Keratinocyte (primary cell): ENCODE results near the gene LRTM1. TPM values are rescaled to one million over a fixed set of nuclear protein-coding genes. Genes with fewer than 3 reads are reported as not detected.

Source experiments
- DNase-seq: peaks from one replicate; pipeline ENCODE4 v3.0.0-alpha.2; 2011; ENCODE audit warnings: low read depth, missing footprints, low spot score
- FAIRE-seq: peaks from 2 replicates; lab custom pipeline; 2011; peaks lifted over from hg19 to GRCh38; lab: Jason Lieb, UNC
- H2AFZ ChIP-seq: 2 replicates; pipeline ENCODE4 v1.6.0; 2012; ENCODE audit warnings: low read length, control low read depth, inconsistent platforms; ENCODE audit not compliant: control insufficient read depth
- H3K27ac ChIP-seq: 2 replicates; pipeline ENCODE4 v1.5.1; 2011; ENCODE audit warnings: low read length; ENCODE audit not compliant: control insufficient read depth, insufficient read depth
- H3K27me3 ChIP-seq: 3 replicates; pipeline ENCODE4 v1.6.0; 2011; ENCODE audit warnings: low read length; ENCODE audit not compliant: control insufficient read depth, insufficient read depth; ENCODE audit errors: extremely low read depth
- H3K36me3 ChIP-seq, 2 experiments: 2 replicates in 1 of 2; 3 replicates in 1 of 2; pipeline ENCODE4 v1.5.1; 2011; ENCODE audit warnings: low read length in 2 of 2, mild to moderate bottlenecking in 1 of 2; ENCODE audit not compliant: control insufficient read depth in 2 of 2, insufficient read depth in 2 of 2; ENCODE audit errors: extremely low read depth in 1 of 2
- H3K4me1 ChIP-seq: 3 replicates; pipeline ENCODE4 v1.5.1; 2011; ENCODE audit warnings: low read length; ENCODE audit not compliant: control insufficient read depth, insufficient read depth; ENCODE audit errors: extremely low read depth
- H3K4me2 ChIP-seq: 3 replicates; pipeline ENCODE4 v1.6.0; 2011; ENCODE audit warnings: low read depth, low read length; ENCODE audit not compliant: control insufficient read depth, insufficient read depth; ENCODE audit errors: extremely low read depth
- H3K4me3 ChIP-seq, 3 experiments: fragments of 200-600 bp in 1 of 3; sonication (generic) in 1 of 3; 2 replicates in 2 of 3; 3 replicates in 1 of 3; pipeline ENCODE4 v1.5.1; 2011 to 2016; ENCODE audit warnings: low read length in 3 of 3, mild to moderate bottlenecking in 3 of 3, control low read depth in 2 of 3, inconsistent platforms in 1 of 3, low read depth in 1 of 3, mixed read lengths in 1 of 3, mixed run types in 1 of 3, moderate library complexity in 1 of 3; ENCODE audit not compliant: control insufficient read depth in 2 of 3, insufficient read depth in 2 of 3; ENCODE audit errors: extremely low read depth in 1 of 3
- H3K79me2 ChIP-seq: 2 replicates; pipeline ENCODE4 v1.6.0; 2012; ENCODE audit warnings: low read length; ENCODE audit not compliant: control insufficient read depth, insufficient read depth
- H3K9ac ChIP-seq: 3 replicates; pipeline ENCODE4 v1.6.0; 2011; ENCODE audit warnings: low read length; ENCODE audit not compliant: control insufficient read depth, insufficient read depth; ENCODE audit errors: extremely low read depth
- H3K9me1 ChIP-seq: 3 replicates; pipeline ENCODE4 v1.6.0; 2011; ENCODE audit warnings: low read length; ENCODE audit not compliant: control insufficient read depth, insufficient read depth; ENCODE audit errors: extremely low read depth
- H3K9me3 ChIP-seq: 2 replicates; pipeline ENCODE4 v1.5.1; 2012; ENCODE audit warnings: low read depth, low read length; ENCODE audit not compliant: control insufficient read depth
- H4K20me1 ChIP-seq: 3 replicates; pipeline ENCODE4 v1.6.0; 2011; ENCODE audit warnings: low read length; ENCODE audit not compliant: control insufficient read depth, insufficient read depth; ENCODE audit errors: extremely low read depth
- CTCF ChIP-seq, 3 experiments: IDR thresholded peaks in 1 of 3; conservative IDR thresholded peaks in 1 of 3; optimal IDR thresholded peaks in 1 of 3; 2 replicates in 2 of 3; 3 replicates in 1 of 3; pipeline versions ENCODE3 to v1.5.1; 2011; ENCODE audit warnings: low read length in 3 of 3, mild to moderate bottlenecking in 3 of 3, moderate library complexity in 2 of 3, control low read depth in 1 of 3, inconsistent platforms in 1 of 3; ENCODE audit not compliant: insufficient read depth in 2 of 3; ENCODE audit errors: extremely low read depth in 1 of 3
- EZH2 ChIP-seq: IDR thresholded peaks from one replicate; pipeline ENCODE4 v1.6.1; 2012; ENCODE audit warnings: inconsistent platforms, mild to moderate bottlenecking, low read length, moderate library complexity
- dilution Hi-C: fragments of 300-500 bp; cut with MboI; formaldehyde crosslinking; loops from one replicate; pipeline ENCODE4 v1.7.0; 2020; ENCODE audit warnings: low sequenced_read_pairs; ENCODE audit not compliant: extremely low pct_ligation_motif_present
- polyA plus RNA-seq, 5 experiments: library from polyadenylated mRNA; depleted of rRNA in 3 of 5; stranded (reverse) in 3 of 5; stranded (forward) in 1 of 5; unstranded in 1 of 5; fragments of >200 nt; gene quantifications; 1 replicate in 1 of 5; 2 replicates in 3 of 5; 3 replicates in 1 of 5; pipeline versions ENCODE4 v1.2.1 to v1.2.3, GENCODE V29; 2011 to 2012; ENCODE audit warnings: missing spikeins in 2 of 5, low read depth in 1 of 5, low replicate concordance in 1 of 5

The LRTM1 gene
- polyA plus RNA-seq, 1 donor (not counting 4 experiments of a cell fraction or from before 2014, with no cell fraction given), result not detected

GRCh38 chr3:54914180-54914579 lies 13.7 kb downstream of the LRTM1 start:
- dilution Hi-C loops, result no loop called here
- TF ChIP-seq CTCF (optimal IDR thresholded peaks at IDR 0.05 in 1 of 3, IDR thresholded peaks at IDR 0.05 in 1 of 3, conservative IDR thresholded peaks at IDR 0.05 in 1 of 3; ENCODE audit: extremely low read depth in 1 of 3, insufficient read depth in 2 of 3, low read length in 3 of 3), result no peak
- FAIRE-seq, result no peak

GRCh38 chr3:54909191-54909590 lies 18.7 kb downstream of the LRTM1 start:
- Histone ChIP-seq H3K27ac (no peak overlapping the region), H3K4me2 (no peak overlapping the region), H3K4me1 (no peaks in the 10 kb centered on the region), H2AFZ (no peak overlapping the region), H3K9me1 (no peaks in the 10 kb centered on the region), H3K9me3 (no peaks in the 10 kb centered on the region), H3K4me3 (no peak overlapping the region), H4K20me1 (no peaks in the 10 kb centered on the region), H3K27me3 (no peaks in the 10 kb centered on the region), H3K9ac (no peak overlapping the region), H3K36me3 (no peaks in the 10 kb centered on the region), H3K79me2 (no peaks in the 10 kb centered on the region)
- TF ChIP-seq EZH2 (no peak), CTCF (optimal IDR thresholded peaks at IDR 0.05 in 1 of 3, IDR thresholded peaks at IDR 0.05 in 1 of 3, conservative IDR thresholded peaks at IDR 0.05 in 1 of 3; ENCODE audit: extremely low read depth in 1 of 3, insufficient read depth in 2 of 3, low read length in 3 of 3) (no peak)
- DNase-seq (no peak), FAIRE-seq (no peak)
- dilution Hi-C loops, result no loop called here

More at GRCh38 chr3:54914180-54914579, 13.7 kb downstream of the LRTM1 start:
- Histone ChIP-seq H3K36me3 (no peaks in the 10 kb centered on the region), H3K9ac (no peak overlapping the region), H3K79me2 (no peaks in the 10 kb centered on the region), H3K9me3 (no peaks in the 10 kb centered on the region), H2AFZ (no peak overlapping the region), H3K4me1 (no peaks in the 10 kb centered on the region), H3K27ac (no peak overlapping the region), H3K4me3 (no peak overlapping the region), H3K9me1 (no peaks in the 10 kb centered on the region), H3K4me2 (no peak overlapping the region), H3K27me3 (no peaks in the 10 kb centered on the region), H4K20me1 (no peaks in the 10 kb centered on the region)
- DNase-seq, result no peak
